ENCODE results near the gene ARHGEF1.

ARHGEF1 gene

GRCh38 chr19:41901707-41902360, 18.9 kb downstream of the ARHGEF1 start:
- no peaks in the 10 kb centered on the region for H3K4me1 ChIP-seq (ENCODE audit: control insufficient read depth in 1 of 2, insufficient read depth in 2 of 2, low read length in 2 of 2)
- no peaks in the 10 kb centered on the region for H3K9me3 ChIP-seq (ENCODE audit: control insufficient read depth in 1 of 2, low read length in 2 of 2)
- no peaks in the 10 kb centered on the region for H3K27me3 ChIP-seq (ENCODE audit: low read depth, low read length)
- peaks cover 51 to 92% of the 10 kb centered on the region in 2 donors for H3K36me3 ChIP-seq (ENCODE audit: control insufficient read depth in 1 of 2, insufficient read depth in 2 of 2, low read length in 2 of 2)
- H3K27ac ChIP-seq (ENCODE audit: low read length) = no peak overlapping the region
- no peak overlapping the region for H3K4me3 ChIP-seq (ENCODE audit: low read depth in 1 of 2, low read length in 2 of 2)

GRCh38 chr19:41902594-41902993, 19.6 kb downstream of the ARHGEF1 start:
- Histone ChIP-seq H3K4me3 (ENCODE audit: low read depth in 1 of 2, low read length in 2 of 2) (no peak overlapping the region), H3K27ac (ENCODE audit: low read length) (no peak overlapping the region), H3K9me3 (ENCODE audit: control insufficient read depth in 1 of 2, low read length in 2 of 2) (no peaks in the 10 kb centered on the region), H3K36me3 (ENCODE audit: control insufficient read depth in 1 of 2, insufficient read depth in 2 of 2, low read length in 2 of 2) (peaks cover 51 to 91% of the 10 kb centered on the region in 2 donors), H3K4me1 (ENCODE audit: control insufficient read depth in 1 of 2, insufficient read depth in 2 of 2, low read length in 2 of 2) (no peaks in the 10 kb centered on the region), H3K27me3 (ENCODE audit: low read depth, low read length) (no peaks in the 10 kb centered on the region)

GRCh38 chr19:41903193-41903953, 20.4 kb downstream of the ARHGEF1 start:
- no peak overlapping the region for H3K27ac ChIP-seq (ENCODE audit: low read length)
- H3K9me3 ChIP-seq (ENCODE audit: control insufficient read depth in 1 of 2, low read length in 2 of 2) = no peaks in the 10 kb centered on the region
- H3K4me1 ChIP-seq (ENCODE audit: control insufficient read depth in 1 of 2, insufficient read depth in 2 of 2, low read length in 2 of 2) = no peaks in the 10 kb centered on the region
- peaks cover 51 to 83% of the 10 kb centered on the region in 2 donors for H3K36me3 ChIP-seq (ENCODE audit: control insufficient read depth in 1 of 2, insufficient read depth in 2 of 2, low read length in 2 of 2)
- H3K4me3 ChIP-seq (ENCODE audit: low read depth in 1 of 2, low read length in 2 of 2) = no peak overlapping the region
- H3K27me3 ChIP-seq (ENCODE audit: low read depth, low read length) = no peaks in the 10 kb centered on the region

- Histone ChIP-seq H3K4me1 (ENCODE audit: control insufficient read depth in 1 of 2, insufficient read depth in 2 of 2, low read length in 2 of 2) (no peaks in the 10 kb centered on the region), H3K9me3 (ENCODE audit: control insufficient read depth in 1 of 2, low read length in 2 of 2) (no peaks in the 10 kb centered on the region), H3K27me3 (ENCODE audit: low read depth, low read length) (no peaks in the 10 kb centered on the region), H3K36me3 (ENCODE audit: control insufficient read depth in 1 of 2, insufficient read depth in 2 of 2, low read length in 2 of 2) (peaks cover 41 to 74% of the 10 kb centered on the region in 2 donors), H3K4me3 (ENCODE audit: low read depth in 1 of 2, low read length in 2 of 2) (no peak overlapping the region), H3K27ac (ENCODE audit: low read length) (peak overlapping the region; percentile 67)
Measured at GRCh38 chr19:41904118-41904870, 21.3 kb downstream of the ARHGEF1 start.

- H3K27ac ChIP-seq (ENCODE audit: low read length) = peak overlapping the region; percentile 67
Measured at GRCh38 chr19:41905273-41906002, 22.5 kb downstream of the ARHGEF1 start.

GRCh38 chr19:41906271-41906670, 23.3 kb downstream of the ARHGEF1 start:
- H3K4me1 ChIP-seq (ENCODE audit: control insufficient read depth in 1 of 2, insufficient read depth in 2 of 2, low read length in 2 of 2) = no peaks in the 10 kb centered on the region
- H3K36me3 ChIP-seq (ENCODE audit: control insufficient read depth in 1 of 2, insufficient read depth in 2 of 2, low read length in 2 of 2) = peaks cover 31 to 59% of the 10 kb centered on the region in 2 donors
- H3K27ac ChIP-seq (ENCODE audit: low read length) = no peak overlapping the region

More at GRCh38 chr19:41905273-41906002, 22.5 kb downstream of the ARHGEF1 start:
- Histone ChIP-seq H3K9me3 (ENCODE audit: control insufficient read depth in 1 of 2, low read length in 2 of 2) (no peaks in the 10 kb centered on the region), H3K27me3 (ENCODE audit: low read depth, low read length) (no peaks in the 10 kb centered on the region), H3K4me3 (ENCODE audit: low read depth in 1 of 2, low read length in 2 of 2) (no peak overlapping the region), H3K36me3 (ENCODE audit: control insufficient read depth in 1 of 2, insufficient read depth in 2 of 2, low read length in 2 of 2) (peaks cover 33 to 65% of the 10 kb centered on the region in 2 donors), H3K4me1 (ENCODE audit: control insufficient read depth in 1 of 2, insufficient read depth in 2 of 2, low read length in 2 of 2) (no peaks in the 10 kb centered on the region)

GRCh38 chr19:41906916-41907680, 24.1 kb downstream of the ARHGEF1 start:
- Histone ChIP-seq H3K9me3 (ENCODE audit: control insufficient read depth in 1 of 2, low read length in 2 of 2) (no peaks in the 10 kb centered on the region), H3K27me3 (ENCODE audit: low read depth, low read length) (peaks cover 12% of the 10 kb centered on the region), H3K4me1 (ENCODE audit: control insufficient read depth in 1 of 2, insufficient read depth in 2 of 2, low read length in 2 of 2) (no peaks in the 10 kb centered on the region), H3K4me3 (ENCODE audit: low read depth in 1 of 2, low read length in 2 of 2) (no peak overlapping the region), H3K27ac (ENCODE audit: low read length) (no peak overlapping the region), H3K36me3 (ENCODE audit: control insufficient read depth in 1 of 2, insufficient read depth in 2 of 2, low read length in 2 of 2) (peaks cover 23 to 51% of the 10 kb centered on the region in 2 donors)

More at GRCh38 chr19:41906271-41906670, 23.3 kb downstream of the ARHGEF1 start:
- no peak overlapping the region for H3K4me3 ChIP-seq (ENCODE audit: low read depth in 1 of 2, low read length in 2 of 2)
- peaks cover 4% of the 10 kb centered on the region for H3K27me3 ChIP-seq (ENCODE audit: low read depth, low read length)
- no peaks in the 10 kb centered on the region for H3K9me3 ChIP-seq (ENCODE audit: control insufficient read depth in 1 of 2, low read length in 2 of 2)

- H3K36me3 ChIP-seq (ENCODE audit: control insufficient read depth in 1 of 2, insufficient read depth in 2 of 2, low read length in 2 of 2) = peaks cover 18 to 41% of the 10 kb centered on the region in 2 donors
- H3K4me3 ChIP-seq (ENCODE audit: low read depth in 1 of 2, low read length in 2 of 2) = no peak overlapping the region
- H3K27ac ChIP-seq (ENCODE audit: low read length) = no peak overlapping the region
- peaks cover 17% of the 10 kb centered on the region for H3K27me3 ChIP-seq (ENCODE audit: low read depth, low read length)
- no peaks in the 10 kb centered on the region for H3K9me3 ChIP-seq (ENCODE audit: control insufficient read depth in 1 of 2, low read length in 2 of 2)
- H3K4me1 ChIP-seq (ENCODE audit: control insufficient read depth in 1 of 2, insufficient read depth in 2 of 2, low read length in 2 of 2) = no peaks in the 10 kb centered on the region
Measured at GRCh38 chr19:41907994-41908615, 25.1 kb downstream of the ARHGEF1 start.

GRCh38 chr19:41908724-41909464, 25.9 kb downstream of the ARHGEF1 start:
- no peaks in the 10 kb centered on the region for H3K4me1 ChIP-seq (ENCODE audit: control insufficient read depth in 1 of 2, insufficient read depth in 2 of 2, low read length in 2 of 2)
- H3K36me3 ChIP-seq (ENCODE audit: control insufficient read depth in 1 of 2, insufficient read depth in 2 of 2, low read length in 2 of 2) = peaks cover 10 to 33% of the 10 kb centered on the region in 2 donors
- H3K27ac ChIP-seq (ENCODE audit: low read length) = no peak overlapping the region
- no peaks in the 10 kb centered on the region for H3K9me3 ChIP-seq (ENCODE audit: control insufficient read depth in 1 of 2, low read length in 2 of 2)
- H3K4me3 ChIP-seq (ENCODE audit: low read depth in 1 of 2, low read length in 2 of 2) = no peak overlapping the region
- peaks cover 25% of the 10 kb centered on the region for H3K27me3 ChIP-seq (ENCODE audit: low read depth, low read length)
